GM12874 (cell line): ENCODE measurements around the gene CWF19L2.

Experiments
- CTCF ChIP-seq: IDR thresholded peaks from 2 replicates; pipeline ENCODE4 v1.5.1; 2011; ENCODE audit warnings: low read depth, mild to moderate bottlenecking, control low read depth, low read length, moderate library complexity; ENCODE audit not compliant: insufficient read depth

Gene CWF19L2

GRCh38 chr11:107337917-107338316, 119.7 kb downstream of the CWF19L2 start:
- no peak for TF ChIP-seq CTCF

- no peak for TF ChIP-seq CTCF
Observed at GRCh38 chr11:107331728-107332127, 125.9 kb downstream of the CWF19L2 start.

GRCh38 chr11:107329164-107329563, 128.5 kb downstream of the CWF19L2 start:
- no peak for TF ChIP-seq CTCF

- TF ChIP-seq CTCF = no peak
Observed at GRCh38 chr11:107316426-107316825, 141.2 kb downstream of the CWF19L2 start.

- no peak for TF ChIP-seq CTCF
Observed at GRCh38 chr11:107307991-107308390, 149.6 kb downstream of the CWF19L2 start.

GRCh38 chr11:107301878-107302277, 155.7 kb downstream of the CWF19L2 start:
- TF ChIP-seq CTCF = no peak

- no peak for TF ChIP-seq CTCF
Observed at GRCh38 chr11:107293677-107294344, 163.8 kb downstream of the CWF19L2 start.
